GM12891 (cell line): ENCODE data around the gene RACGAP1.
A peak's percentile ranks its signal among the peaks of the same experiment; 100 is the strongest.

Experiments
- PAX5 ChIP-seq: IDR thresholded peaks from 2 replicates; pipeline ENCODE4 v1.6.1; 2011; ENCODE audit warnings: low read length, moderate library complexity, mild to moderate bottlenecking; ENCODE audit not compliant: insufficient read depth, severe bottlenecking
- POLR2A ChIP-seq: IDR thresholded peaks from 2 replicates; pipeline ENCODE4 v1.6.1; 2011; ENCODE audit warnings: low read depth, low read length, control low read depth
- POLR2AphosphoS5 ChIP-seq: IDR thresholded peaks from 2 replicates; pipeline ENCODE4 v1.6.1; 2011; ENCODE audit warnings: low read depth, low read length, control low read depth
- POU2F2 ChIP-seq: IDR thresholded peaks from 2 replicates; pipeline ENCODE4 v1.6.1; 2011; ENCODE audit warnings: low read depth, mild to moderate bottlenecking, control low read depth, low read length, moderate library complexity
- SPI1 ChIP-seq: IDR thresholded peaks from 2 replicates; pipeline ENCODE4 v1.6.1; 2011; ENCODE audit warnings: low read depth, low read length, control low read depth
- TAF1 ChIP-seq: IDR thresholded peaks from 2 replicates; pipeline ENCODE4 v1.6.1; 2011; ENCODE audit warnings: low read depth, low read length, control low read depth

GRCh38 chr12:50053583-50053982 is 28.3 kb upstream of the RACGAP1 start:
- TF ChIP-seq POLR2AphosphoS5: no peak
- no peak for TF ChIP-seq POU2F2
- TF ChIP-seq SPI1: 0 out of 2 replicates have a peak, but pooled peaks have one; percentile 30
- TF ChIP-seq POLR2A: no peak
- TF ChIP-seq TAF1: no peak
- no peak for TF ChIP-seq PAX5
